Spinal cord (tissue), 10 donors: Measurements from ENCODE around the gene LENEP. TPM values are rescaled to one million over a fixed set of nuclear protein-coding genes. Genes with fewer than 3 reads are reported as not detected.

Experiments used
- DNase-seq, 6 donors: peaks; one replicate each; pipeline versions ENCODE4 v3.0.0 to v3.0.0-alpha.2; 2013 to 2015; ENCODE audit warnings: low spot score in 6 of 6, low read depth in 4 of 6
- H3K27ac ChIP-seq: one replicate; pipeline ENCODE4 v1.5.1; 2013; ENCODE audit warnings: low read depth, low read length, control low read depth
- H3K27me3 ChIP-seq: one replicate; pipeline ENCODE4 v1.6.1; 2013; ENCODE audit warnings: low read length; ENCODE audit not compliant: control insufficient read depth, insufficient read depth
- H3K36me3 ChIP-seq: one replicate; pipeline ENCODE4 v1.6.1; 2013; ENCODE audit warnings: low read length; ENCODE audit not compliant: control insufficient read depth, insufficient read depth
- H3K4me1 ChIP-seq: one replicate; pipeline ENCODE4 v1.6.1; 2013; ENCODE audit warnings: low read length; ENCODE audit not compliant: control insufficient read depth, insufficient read depth
- H3K4me3 ChIP-seq: one replicate; pipeline ENCODE4 v1.5.1; 2013; ENCODE audit warnings: low read depth, low read length, control low read depth
- H3K9me3 ChIP-seq: one replicate; pipeline ENCODE4 v1.6.1; 2013; ENCODE audit warnings: low read length; ENCODE audit not compliant: control insufficient read depth, insufficient read depth
- WGBS: methylation state at CpG from one replicate; pipeline ENCODE4 v1.1.5; 2013; ENCODE audit warnings: missing lambda C conversion rate; ENCODE audit not compliant: insufficient coverage; 5-methylcytosine and 5-hydroxymethylcytosine counted together
- polyA plus RNA-seq, 2 donors: library from polyadenylated mRNA; unstranded; fragments of 120-200 nt; gene quantifications; one replicate each; pipeline ENCODE4 v1.2.1, GENCODE V29; 2013; ENCODE audit not compliant: insufficient read length in 2 of 2
- total RNA-seq, 2 donors: library from RNA; depleted of rRNA in 1 of 2; stranded (reverse); fragments of 120-200 nt in 1 of 2; fragments of >200 nt in 1 of 2; gene quantifications; one replicate each; pipeline versions ENCODE4 v1.2.3 to v1.2.4, GENCODE V29; 2013 to 2014
- donor health status: healthy.

The LENEP gene
- total and polyA plus RNA-seq, 4 donors: 0.22 to 0.39 TPM; not detected in 2

GRCh38 chr1:155009742-155010141 is 16.4 kb downstream of the LENEP start:
- WGBS: 93% methylated on average over 3 of the region's 5 CpGs
- Histone ChIP-seq H3K9me3 (no peaks in the 10 kb centered on the region), H3K27ac (no peak overlapping the region), H3K4me3 (no peak overlapping the region), H3K4me1 (peaks cover 66% of the 10 kb centered on the region), H3K27me3 (no peaks in the 10 kb centered on the region), H3K36me3 (peaks cover 22% of the 10 kb centered on the region)
- DNase-seq: no peak

GRCh38 chr1:155010211-155010918 is 17.0 kb downstream of the LENEP start:
- no peak for DNase-seq
- no peaks in the 10 kb centered on the region for H3K27me3 ChIP-seq
- no peaks in the 10 kb centered on the region for H3K9me3 ChIP-seq
- H3K27ac ChIP-seq: no peak overlapping the region
- peaks cover 59% of the 10 kb centered on the region for H3K4me1 ChIP-seq
- peaks cover 29% of the 10 kb centered on the region for H3K36me3 ChIP-seq
- WGBS: no CpG with 5 or more reads among the region's 11 CpGs
- H3K4me3 ChIP-seq: no peak overlapping the region

GRCh38 chr1:155011004-155011416 is 17.6 kb downstream of the LENEP start:
- H3K27me3 ChIP-seq: no peaks in the 10 kb centered on the region
- no peaks in the 10 kb centered on the region for H3K9me3 ChIP-seq
- DNase-seq: no peak
- peaks cover 53% of the 10 kb centered on the region for H3K4me1 ChIP-seq
- H3K4me3 ChIP-seq: no peak overlapping the region
- no peak overlapping the region for H3K27ac ChIP-seq
- 80% methylated on average over 2 of the region's 5 CpGs for WGBS
- H3K36me3 ChIP-seq: peaks cover 35% of the 10 kb centered on the region

GRCh38 chr1:155011437-155012025 is 18.1 kb downstream of the LENEP start:
- Histone ChIP-seq H3K4me1 (peaks cover 49% of the 10 kb centered on the region), H3K4me3 (no peak overlapping the region), H3K36me3 (peaks cover 40% of the 10 kb centered on the region), H3K27ac (no peak overlapping the region), H3K27me3 (no peaks in the 10 kb centered on the region), H3K9me3 (no peaks in the 10 kb centered on the region)
- 83% methylated on average over 1 of the region's 6 CpGs for WGBS
- DNase-seq: no peak

- peaks cover 41% of the 10 kb centered on the region for H3K36me3 ChIP-seq
- DNase-seq: peak in 3 of 6 donors; percentile 23 to 84 (median 79)
- WGBS: 6% methylated on average over 3 of the region's 9 CpGs
- H3K4me1 ChIP-seq: peaks cover 50% of the 10 kb centered on the region
- no peaks in the 10 kb centered on the region for H3K27me3 ChIP-seq
- no peak overlapping the region for H3K4me3 ChIP-seq
- H3K9me3 ChIP-seq: no peaks in the 10 kb centered on the region
- H3K27ac ChIP-seq: no peak overlapping the region
These were observed 18.7 kb downstream of the LENEP start for GRCh38 chr1:155012026-155012546.

GRCh38 chr1:155012776-155013602 is 19.6 kb downstream of the LENEP start:
- DNase-seq: no peak
- peaks cover 50% of the 10 kb centered on the region for H3K4me1 ChIP-seq
- no peak overlapping the region for H3K27ac ChIP-seq
- WGBS: 86% methylated on average over 1 of the region's 3 CpGs
- no peak overlapping the region for H3K4me3 ChIP-seq
- peaks cover 36% of the 10 kb centered on the region for H3K36me3 ChIP-seq
- H3K9me3 ChIP-seq: no peaks in the 10 kb centered on the region
- H3K27me3 ChIP-seq: no peaks in the 10 kb centered on the region

GRCh38 chr1:155013632-155014031 is 20.2 kb downstream of the LENEP start:
- DNase-seq: no peak
- Histone ChIP-seq H3K27ac (no peak overlapping the region), H3K36me3 (peaks cover 33% of the 10 kb centered on the region), H3K27me3 (no peaks in the 10 kb centered on the region), H3K4me1 (peaks cover 45% of the 10 kb centered on the region), H3K9me3 (no peaks in the 10 kb centered on the region), H3K4me3 (no peak overlapping the region)
- 61% methylated on average over 7 of the region's 8 CpGs for WGBS

GRCh38 chr1:155014709-155015508 is 21.5 kb downstream of the LENEP start:
- Histone ChIP-seq H3K4me3 (no peak overlapping the region), H3K9me3 (no peaks in the 10 kb centered on the region), H3K27me3 (no peaks in the 10 kb centered on the region), H3K4me1 (peaks cover 39% of the 10 kb centered on the region), H3K27ac (no peak overlapping the region), H3K36me3 (peaks cover 30% of the 10 kb centered on the region)
- no peak for DNase-seq
- 86% methylated on average over 23 of the region's 31 CpGs for WGBS
